ENCODE results near the gene ITGB5. TPM values are rescaled to one million over a fixed set of nuclear protein-coding genes. Genes with fewer than 3 reads are reported as not detected.
"Not testable (repeated sequence)": the region's sequence is repeated elsewhere in the genome, so short reads cannot be mapped to it uniquely, and the experiment has no call there.

The ITGB5 gene
- total and polyA plus RNA-seq, 4 donors, result 32.3 to 134 (median 60.7) TPM

- not testable (repeated sequence) for H3K4me3 ChIP-seq (ENCODE audit: low read depth, low read length); H3K27me3 ChIP-seq (ENCODE audit: control insufficient read depth, insufficient read depth, low read length); DNase-seq (ENCODE audit: low read depth in 4 of 6, low spot score in 6 of 6); H3K27ac ChIP-seq (ENCODE audit: low read depth, low read length); H3K9me3 ChIP-seq (ENCODE audit: control insufficient read depth, insufficient read depth, low read length); H3K4me1 ChIP-seq (ENCODE audit: control insufficient read depth, insufficient read depth, low read length)
- no CpG with 5 or more reads among the region's 5 CpGs for WGBS (ENCODE audit: insufficient coverage)
- peaks cover 12% of the 10 kb centered on the region for H3K36me3 ChIP-seq (ENCODE audit: control insufficient read depth, insufficient read depth, low read length)
Measured at GRCh38 chr3:124789103-124789502, 98.1 kb downstream of the ITGB5 start.

GRCh38 chr3:124788254-124788745, 98.9 kb downstream of the ITGB5 start:
- Histone ChIP-seq H3K27me3 (ENCODE audit: control insufficient read depth, insufficient read depth, low read length) (no peaks in the 10 kb centered on the region), H3K9me3 (ENCODE audit: control insufficient read depth, insufficient read depth, low read length) (no peaks in the 10 kb centered on the region), H3K27ac (ENCODE audit: low read depth, low read length) (no peak overlapping the region), H3K4me3 (ENCODE audit: low read depth, low read length) (no peak overlapping the region), H3K4me1 (ENCODE audit: control insufficient read depth, insufficient read depth, low read length) (peaks cover 7% of the 10 kb centered on the region), H3K36me3 (ENCODE audit: control insufficient read depth, insufficient read depth, low read length) (peaks cover 6% of the 10 kb centered on the region)
- no peak for DNase-seq (ENCODE audit: low read depth in 4 of 6, low spot score in 6 of 6)
- WGBS (ENCODE audit: insufficient coverage), result 100% methylated on average over 1 of the region's 2 CpGs

GRCh38 chr3:124787476-124788195, 99.5 kb downstream of the ITGB5 start:
- Histone ChIP-seq H3K36me3 (ENCODE audit: control insufficient read depth, insufficient read depth, low read length) (peaks cover 4% of the 10 kb centered on the region), H3K9me3 (ENCODE audit: control insufficient read depth, insufficient read depth, low read length) (no peaks in the 10 kb centered on the region), H3K27ac (ENCODE audit: low read depth, low read length) (no peak overlapping the region), H3K27me3 (ENCODE audit: control insufficient read depth, insufficient read depth, low read length) (no peaks in the 10 kb centered on the region), H3K4me3 (ENCODE audit: low read depth, low read length) (no peak overlapping the region), H3K4me1 (ENCODE audit: control insufficient read depth, insufficient read depth, low read length) (peaks cover 7% of the 10 kb centered on the region)
- 100% methylated on average over 2 of the region's 3 CpGs for WGBS (ENCODE audit: insufficient coverage)
- DNase-seq (ENCODE audit: low read depth in 4 of 6, low spot score in 6 of 6), result no peak

- H3K27me3 ChIP-seq (ENCODE audit: control insufficient read depth, insufficient read depth, low read length), result no peaks in the 10 kb centered on the region
- no peaks in the 10 kb centered on the region for H3K9me3 ChIP-seq (ENCODE audit: control insufficient read depth, insufficient read depth, low read length)
- peak overlapping the region; percentile 54 for H3K27ac ChIP-seq (ENCODE audit: low read depth, low read length)
- H3K4me1 ChIP-seq (ENCODE audit: control insufficient read depth, insufficient read depth, low read length), result peaks cover 13% of the 10 kb centered on the region
- WGBS (ENCODE audit: insufficient coverage), result 84% methylated on average over 5 of the region's 6 CpGs
- no peak overlapping the region for H3K4me3 ChIP-seq (ENCODE audit: low read depth, low read length)
- peaks cover 4% of the 10 kb centered on the region for H3K36me3 ChIP-seq (ENCODE audit: control insufficient read depth, insufficient read depth, low read length)
- peak in 1 of 6 donors; percentile 72 for DNase-seq (ENCODE audit: low read depth in 4 of 6, low spot score in 6 of 6)
Measured at GRCh38 chr3:124786511-124787241, 100.5 kb downstream of the ITGB5 start.

GRCh38 chr3:124785973-124786372, 101.2 kb downstream of the ITGB5 start:
- Histone ChIP-seq H3K4me1 (ENCODE audit: control insufficient read depth, insufficient read depth, low read length) (peaks cover 16% of the 10 kb centered on the region), H3K36me3 (ENCODE audit: control insufficient read depth, insufficient read depth, low read length) (peaks cover 4% of the 10 kb centered on the region), H3K27ac (ENCODE audit: low read depth, low read length) (no peak overlapping the region), H3K27me3 (ENCODE audit: control insufficient read depth, insufficient read depth, low read length) (no peaks in the 10 kb centered on the region), H3K4me3 (ENCODE audit: low read depth, low read length) (no peak overlapping the region), H3K9me3 (ENCODE audit: control insufficient read depth, insufficient read depth, low read length) (no peaks in the 10 kb centered on the region)
- no peak for DNase-seq (ENCODE audit: low read depth in 4 of 6, low spot score in 6 of 6)
- whole genome bisulfite sequencing (ENCODE audit: insufficient coverage), result 100% methylated on average over 2 of the region's 3 CpGs

GRCh38 chr3:124784686-124785382, 102.3 kb downstream of the ITGB5 start:
- DNase-seq (ENCODE audit: low read depth in 4 of 6, low spot score in 6 of 6), result no peak
- Histone ChIP-seq H3K27me3 (ENCODE audit: control insufficient read depth, insufficient read depth, low read length) (no peaks in the 10 kb centered on the region), H3K9me3 (ENCODE audit: control insufficient read depth, insufficient read depth, low read length) (no peaks in the 10 kb centered on the region), H3K36me3 (ENCODE audit: control insufficient read depth, insufficient read depth, low read length) (peaks cover 8% of the 10 kb centered on the region), H3K27ac (ENCODE audit: low read depth, low read length) (no peak overlapping the region), H3K4me1 (ENCODE audit: control insufficient read depth, insufficient read depth, low read length) (peaks cover 27% of the 10 kb centered on the region), H3K4me3 (ENCODE audit: low read depth, low read length) (no peak overlapping the region)
- WGBS (ENCODE audit: insufficient coverage), result 78% methylated on average over 6 of the region's 17 CpGs

- Histone ChIP-seq H3K27me3 (ENCODE audit: control insufficient read depth, insufficient read depth, low read length) (no peaks in the 10 kb centered on the region), H3K9me3 (ENCODE audit: control insufficient read depth, insufficient read depth, low read length) (no peaks in the 10 kb centered on the region), H3K4me1 (ENCODE audit: control insufficient read depth, insufficient read depth, low read length) (peaks cover 36% of the 10 kb centered on the region), H3K36me3 (ENCODE audit: control insufficient read depth, insufficient read depth, low read length) (peaks cover 11% of the 10 kb centered on the region), H3K4me3 (ENCODE audit: low read depth, low read length) (no peak overlapping the region), H3K27ac (ENCODE audit: low read depth, low read length) (no peak overlapping the region)
- 57% methylated on average over 3 of the region's 4 CpGs for WGBS (ENCODE audit: insufficient coverage)
- DNase-seq (ENCODE audit: low read depth in 4 of 6, low spot score in 6 of 6), result no peak
Measured at GRCh38 chr3:124783696-124784095, 103.5 kb downstream of the ITGB5 start.

- not testable (repeated sequence) for H3K27ac ChIP-seq (ENCODE audit: low read depth, low read length); DNase-seq (ENCODE audit: low read depth in 4 of 6, low spot score in 6 of 6); H3K9me3 ChIP-seq (ENCODE audit: control insufficient read depth, insufficient read depth, low read length); H3K4me3 ChIP-seq (ENCODE audit: low read depth, low read length); H3K27me3 ChIP-seq (ENCODE audit: control insufficient read depth, insufficient read depth, low read length)
- H3K4me1 ChIP-seq (ENCODE audit: control insufficient read depth, insufficient read depth, low read length), result peaks cover 40% of the 10 kb centered on the region
- WGBS (ENCODE audit: insufficient coverage), result 71% methylated on average over 2 of the region's 6 CpGs
- peaks cover 11% of the 10 kb centered on the region for H3K36me3 ChIP-seq (ENCODE audit: control insufficient read depth, insufficient read depth, low read length)
Measured at GRCh38 chr3:124782377-124782712, 104.8 kb downstream of the ITGB5 start.

- H3K36me3 ChIP-seq (ENCODE audit: control insufficient read depth, insufficient read depth, low read length), result peaks cover 16% of the 10 kb centered on the region
- peaks cover 44% of the 10 kb centered on the region for H3K4me1 ChIP-seq (ENCODE audit: control insufficient read depth, insufficient read depth, low read length)
- DNase-seq (ENCODE audit: low read depth in 4 of 6, low spot score in 6 of 6), result no peak
- no peaks in the 10 kb centered on the region for H3K27me3 ChIP-seq (ENCODE audit: control insufficient read depth, insufficient read depth, low read length)
- H3K9me3 ChIP-seq (ENCODE audit: control insufficient read depth, insufficient read depth, low read length), result no peaks in the 10 kb centered on the region
- peak overlapping the region; percentile 67 for H3K27ac ChIP-seq (ENCODE audit: low read depth, low read length)
- no peak overlapping the region for H3K4me3 ChIP-seq (ENCODE audit: low read depth, low read length)
- 92% methylated on average over 2 of the region's 8 CpGs for WGBS (ENCODE audit: insufficient coverage)
Measured at GRCh38 chr3:124781476-124782376, 105.4 kb downstream of the ITGB5 start.

All from spinal cord (tissue), 10 donors.